Osteocyte (in vitro differentiated cells): ENCODE measurements around the gene GPATCH4. TPM values are rescaled to one million over a fixed set of nuclear protein-coding genes. Genes with fewer than 3 reads are reported as not detected.
"Not testable (repeated sequence)": the region's sequence is repeated elsewhere in the genome, so short reads cannot be mapped to it uniquely, and the experiment has no call there.

Experiments used
- DNase-seq: peaks from one replicate; pipeline ENCODE4 v3.0.0; 2021; ENCODE audit warnings: mixed read lengths; ENCODE audit not compliant: unreplicated experiment; ENCODE audit errors: extremely low spot score
- H3K27ac Mint-ChIP-seq: one replicate; pipeline ENCODE4 v1.8.0; 2021; ENCODE audit warnings: mild to moderate bottlenecking, mixed read lengths; ENCODE audit not compliant: unreplicated experiment
- H3K27me3 Mint-ChIP-seq: one replicate; pipeline ENCODE4 v1.8.0; 2021; ENCODE audit warnings: mixed read lengths; ENCODE audit not compliant: unreplicated experiment
- H3K36me3 Mint-ChIP-seq: one replicate; pipeline ENCODE4 v1.8.0; 2021; ENCODE audit warnings: mixed read lengths; ENCODE audit not compliant: unreplicated experiment
- H3K4me1 Mint-ChIP-seq: one replicate; pipeline ENCODE4 v1.8.0; 2021; ENCODE audit warnings: mixed read lengths; ENCODE audit not compliant: unreplicated experiment
- H3K4me3 Mint-ChIP-seq: one replicate; pipeline ENCODE4 v1.8.0; 2021; ENCODE audit warnings: mild to moderate bottlenecking, moderate library complexity, mixed read lengths; ENCODE audit not compliant: unreplicated experiment
- H3K9me3 Mint-ChIP-seq: one replicate; pipeline ENCODE4 v1.8.0; 2021; ENCODE audit warnings: mixed read lengths; ENCODE audit not compliant: unreplicated experiment
- total RNA-seq: library from RNA; stranded (reverse); gene quantifications from 2 replicates; pipeline ENCODE4 v1.2.1, GENCODE V29; 2021
- TF ChIP-seq, protein P1 (sequence below): fragments of 200-600 bp; sonication (generic); IDR thresholded peaks from 2 replicates; pipeline ENCODE4 v1.5.0; 2021; ENCODE audit warnings: antibody characterized with exemption, mild to moderate bottlenecking, moderate library complexity

Gene GPATCH4
- total RNA-seq, 1 donor from 2014 or later = 20.6 TPM

DNA sequence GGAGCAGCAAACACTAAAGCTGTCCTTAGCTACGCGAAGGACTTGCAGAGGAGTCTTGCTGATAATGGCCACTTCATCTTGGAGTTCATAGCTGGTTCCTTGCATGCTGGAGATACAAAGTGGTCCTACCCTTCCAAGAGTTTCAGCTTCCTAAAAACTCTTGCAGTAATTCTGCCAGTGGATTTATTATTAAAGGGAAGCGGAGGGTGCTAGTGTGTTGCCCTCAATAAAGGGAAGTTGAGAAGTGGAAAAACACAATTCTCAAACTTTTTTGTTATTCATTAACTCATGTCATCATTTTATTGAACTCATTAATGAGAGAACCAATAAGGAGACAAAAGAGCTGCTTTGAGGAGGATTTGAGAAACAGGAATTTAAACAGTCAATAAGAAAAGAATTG is 11.4 kb upstream of the GPATCH4 start:
- Mint-ChIP-seq H3K27me3 (peaks cover 38% of the 10 kb centered on the region), H3K4me3 (no peak overlapping the region), H3K27ac (no peak overlapping the region), H3K9me3 (no peaks in the 10 kb centered on the region), H3K4me1 (peaks cover 9% of the 10 kb centered on the region), H3K36me3 (no peaks in the 10 kb centered on the region)
- TF ChIP-seq, protein P1, sequence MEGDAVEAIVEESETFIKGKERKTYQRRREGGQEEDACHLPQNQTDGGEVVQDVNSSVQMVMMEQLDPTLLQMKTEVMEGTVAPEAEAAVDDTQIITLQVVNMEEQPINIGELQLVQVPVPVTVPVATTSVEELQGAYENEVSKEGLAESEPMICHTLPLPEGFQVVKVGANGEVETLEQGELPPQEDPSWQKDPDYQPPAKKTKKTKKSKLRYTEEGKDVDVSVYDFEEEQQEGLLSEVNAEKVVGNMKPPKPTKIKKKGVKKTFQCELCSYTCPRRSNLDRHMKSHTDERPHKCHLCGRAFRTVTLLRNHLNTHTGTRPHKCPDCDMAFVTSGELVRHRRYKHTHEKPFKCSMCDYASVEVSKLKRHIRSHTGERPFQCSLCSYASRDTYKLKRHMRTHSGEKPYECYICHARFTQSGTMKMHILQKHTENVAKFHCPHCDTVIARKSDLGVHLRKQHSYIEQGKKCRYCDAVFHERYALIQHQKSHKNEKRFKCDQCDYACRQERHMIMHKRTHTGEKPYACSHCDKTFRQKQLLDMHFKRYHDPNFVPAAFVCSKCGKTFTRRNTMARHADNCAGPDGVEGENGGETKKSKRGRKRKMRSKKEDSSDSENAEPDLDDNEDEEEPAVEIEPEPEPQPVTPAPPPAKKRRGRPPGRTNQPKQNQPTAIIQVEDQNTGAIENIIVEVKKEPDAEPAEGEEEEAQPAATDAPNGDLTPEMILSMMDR = no peak
- DNase-seq = no peak

DNA sequence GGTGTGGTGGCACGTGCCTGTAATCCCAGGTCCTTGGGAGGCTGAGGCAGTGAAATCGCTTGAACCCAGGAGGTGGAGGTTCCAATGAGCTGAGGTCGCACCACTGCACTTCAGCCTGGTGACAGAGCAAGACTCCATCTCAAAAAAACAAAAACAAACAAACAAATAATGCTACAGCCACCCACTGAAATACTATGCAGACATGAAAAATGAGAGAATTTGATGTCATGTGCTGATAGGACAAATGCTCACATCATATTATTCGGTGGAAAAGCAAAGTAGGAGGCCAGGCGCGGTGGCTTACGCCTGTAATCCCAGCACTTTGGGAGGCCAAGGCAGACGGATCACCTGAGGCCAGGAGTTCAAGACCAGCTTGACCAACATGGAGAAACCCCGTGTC is 8.8 kb upstream of the GPATCH4 start:
- not testable (repeated sequence) for DNase-seq, H3K36me3 Mint-ChIP-seq, H3K9me3 Mint-ChIP-seq, H3K27ac Mint-ChIP-seq, H3K4me1 Mint-ChIP-seq, H3K4me3 Mint-ChIP-seq
- H3K27me3 Mint-ChIP-seq = peaks cover 37% of the 10 kb centered on the region

DNA sequence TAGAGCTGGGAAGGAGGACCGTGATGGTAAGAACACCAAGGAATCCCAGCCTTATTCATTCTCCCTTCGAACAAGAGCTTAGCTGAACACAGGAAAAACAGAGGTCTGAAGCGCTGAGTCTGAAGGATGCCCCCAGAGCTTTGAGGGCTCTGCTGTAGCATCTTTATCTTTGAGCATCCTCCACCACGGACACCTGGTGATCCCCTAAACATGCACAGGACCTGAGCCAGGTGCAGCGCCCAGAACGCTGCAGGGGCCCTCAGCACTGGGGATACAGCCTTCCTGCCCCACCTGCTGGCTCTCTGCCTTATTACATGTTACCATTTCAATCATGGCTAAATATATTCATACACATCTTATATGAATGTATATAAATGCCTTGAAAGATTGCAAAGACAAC is 7.7 kb upstream of the GPATCH4 start:
- no peak for DNase-seq
- Mint-ChIP-seq H3K27me3 (peaks cover 32% of the 10 kb centered on the region), H3K4me3 (no peak overlapping the region), H3K36me3 (no peaks in the 10 kb centered on the region), H3K9me3 (no peaks in the 10 kb centered on the region), H3K4me1 (no peaks in the 10 kb centered on the region), H3K27ac (no peak overlapping the region)
- TF ChIP-seq, protein P1 = peak; percentile 66

DNA sequence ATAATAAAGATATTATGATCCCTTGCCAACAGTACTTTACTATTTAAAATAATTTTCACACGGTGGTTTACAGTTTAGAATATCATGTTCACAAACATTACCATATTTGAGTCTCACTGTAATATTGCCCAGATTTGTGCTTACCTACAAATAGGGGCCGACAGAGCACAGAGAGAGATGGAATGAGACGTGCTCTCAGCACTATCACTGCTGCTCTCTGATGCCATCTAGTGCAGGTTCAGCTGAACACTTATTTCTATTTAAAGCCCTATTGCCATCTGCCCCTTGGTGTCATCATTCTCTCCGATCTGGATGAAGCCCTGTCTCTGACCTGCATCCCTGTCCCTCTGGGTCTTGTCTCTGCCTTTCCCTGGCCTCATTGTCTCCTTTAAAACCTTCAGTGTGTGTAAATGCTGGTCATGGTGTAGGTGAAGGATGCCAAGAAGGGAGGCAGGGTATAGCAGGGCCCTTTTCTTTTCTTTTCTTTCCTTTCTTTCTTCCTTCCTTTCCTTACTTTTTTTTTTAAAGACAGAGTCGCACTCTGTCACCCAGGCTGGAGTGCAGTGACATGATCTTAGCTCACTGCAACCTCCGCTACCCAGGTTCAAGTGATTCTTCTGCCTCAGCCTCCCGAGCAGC is 6.9 kb upstream of the GPATCH4 start:
- H3K4me1 Mint-ChIP-seq = no peaks in the 10 kb centered on the region
- H3K9me3 Mint-ChIP-seq = no peaks in the 10 kb centered on the region
- peaks cover 29% of the 10 kb centered on the region for H3K27me3 Mint-ChIP-seq
- DNase-seq = no peak
- no peaks in the 10 kb centered on the region for H3K36me3 Mint-ChIP-seq
- TF ChIP-seq, protein P1 = peak; percentile 85
- H3K4me3 Mint-ChIP-seq = no peak overlapping the region
- no peak overlapping the region for H3K27ac Mint-ChIP-seq

DNA sequence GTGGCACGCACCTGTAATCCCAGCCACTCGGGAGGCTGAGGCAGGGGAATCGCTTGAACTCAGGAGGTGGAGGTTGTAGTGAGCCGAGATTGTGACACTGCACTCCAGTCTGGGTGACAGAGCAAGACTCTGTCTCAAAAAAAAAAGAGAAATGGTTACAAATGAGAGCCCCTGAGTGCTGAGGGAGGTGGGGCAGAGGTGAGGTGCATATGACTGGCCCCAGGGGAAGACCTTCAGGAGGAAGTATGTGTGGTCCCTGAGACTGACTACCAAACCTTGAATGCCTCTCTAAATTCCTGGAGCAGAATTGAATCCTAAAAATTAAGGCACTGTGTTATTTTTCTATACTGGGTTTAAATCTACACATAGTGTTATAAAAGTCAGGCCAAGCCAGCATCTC is 6.1 kb upstream of the GPATCH4 start:
- not testable (repeated sequence) for H3K27ac Mint-ChIP-seq, H3K4me1 Mint-ChIP-seq, H3K36me3 Mint-ChIP-seq, DNase-seq, H3K9me3 Mint-ChIP-seq, H3K4me3 Mint-ChIP-seq
- peaks cover 21% of the 10 kb centered on the region for H3K27me3 Mint-ChIP-seq

DNA sequence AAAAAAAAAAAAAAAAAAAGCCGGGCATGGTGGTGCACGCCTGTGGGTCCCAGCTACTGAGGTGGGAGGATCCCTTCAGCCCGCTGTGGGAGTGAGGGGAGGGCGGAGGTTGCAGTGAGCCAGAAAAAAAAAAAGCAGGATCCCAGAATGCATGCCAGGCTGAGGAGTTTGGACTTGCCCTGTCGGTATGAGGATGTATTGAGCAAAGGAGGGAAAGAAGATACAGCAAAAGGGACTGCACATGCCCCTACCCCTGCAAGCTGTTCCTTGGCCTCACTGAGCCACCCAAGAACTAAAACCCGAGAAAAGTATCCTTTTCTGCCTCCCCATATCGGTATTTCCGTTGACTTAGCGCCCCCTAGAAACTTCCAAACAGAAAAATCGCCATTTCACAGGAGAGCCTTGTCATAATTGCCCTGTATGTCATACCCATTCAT is 1.3 kb upstream of the GPATCH4 start:
- H3K4me3 Mint-ChIP-seq = peak overlapping the region; percentile 30
- H3K36me3 Mint-ChIP-seq = no peaks in the 10 kb centered on the region
- H3K27ac Mint-ChIP-seq = no peak overlapping the region
- DNase-seq = no peak
- TF ChIP-seq, protein P1 = peak; percentile 43
- H3K27me3 Mint-ChIP-seq = peaks cover 6% of the 10 kb centered on the region
- H3K4me1 Mint-ChIP-seq = peaks cover 18% of the 10 kb centered on the region
- no peaks in the 10 kb centered on the region for H3K9me3 Mint-ChIP-seq
